Activated CD8-positive, alpha-beta T cell treated with anti-CD3 and anti-CD28 coated beads for 36 hours (primary cell): ENCODE measurements around the gene ZHX3. TPM values are rescaled to one million over a fixed set of nuclear protein-coding genes. Genes with fewer than 3 reads are reported as not detected.

Experiments
- ATAC-seq: fragments of 200-7000 bp; cut with Tn5 transposase; one replicate; pipeline ENCODE4 v1.10.0; 2021; ENCODE audit warnings: mild to moderate bottlenecking, moderate library complexity
- CTCF ChIA-PET: fragments of 350-600 bp; sonication (Branson Sonifier 250); formaldehyde crosslinking; loops from one replicate; lab custom pipeline; 2021; ENCODE audit warnings: antibody characterized with exemption; lab: Charles Lee
- POLR2A ChIA-PET: fragments of 350-600 bp; sonication (Branson Sonifier 250); formaldehyde crosslinking; loops from one replicate; lab custom pipeline; 2021; ENCODE audit warnings: antibody characterized with exemption; lab: Charles Lee
- DNase-seq: peaks from one replicate; pipeline ENCODE4 v3.0.0-alpha.2; 2020
- H3K27ac Mint-ChIP-seq: one replicate; pipeline ENCODE4 v1.8.0; 2021; ENCODE audit warnings: mild to moderate bottlenecking, mixed read lengths
- H3K27me3 Mint-ChIP-seq: one replicate; pipeline ENCODE4 v1.8.0; 2021; ENCODE audit warnings: mixed read lengths
- H3K36me3 Mint-ChIP-seq: one replicate; pipeline ENCODE4 v1.8.0; 2021; ENCODE audit warnings: low read depth, mixed read lengths
- H3K4me1 Mint-ChIP-seq: one replicate; pipeline ENCODE4 v1.8.0; 2021; ENCODE audit warnings: low read depth, mixed read lengths
- H3K4me3 Mint-ChIP-seq: one replicate; pipeline ENCODE4 v1.8.0; 2021; ENCODE audit warnings: mild to moderate bottlenecking, moderate library complexity, mixed read lengths
- H3K9me3 Mint-ChIP-seq: one replicate; pipeline ENCODE4 v1.8.0; 2021; ENCODE audit warnings: mixed read lengths
- intact Hi-C: fragments of 100-400 bp; cut with micrococcal nuclease; formaldehyde crosslinking; loops from one replicate; pipeline ENCODE4 v1.10.0; 2022
- total RNA-seq, 2 experiments: library from RNA; stranded (reverse); gene quantifications; one replicate each; pipeline ENCODE4 v1.2.3, GENCODE V29; 2021
- TF ChIP-seq, protein P1 (sequence below): fragments of 200-600 bp; IDR thresholded peaks from one replicate; pipeline ENCODE4 v1.8.0; 2022; ENCODE audit warnings: antibody characterized with exemption, mild to moderate bottlenecking

The ZHX3 gene
- total RNA-seq, 2 experiments from 2014 or later = 14.1 to 14.2 TPM

DNA sequence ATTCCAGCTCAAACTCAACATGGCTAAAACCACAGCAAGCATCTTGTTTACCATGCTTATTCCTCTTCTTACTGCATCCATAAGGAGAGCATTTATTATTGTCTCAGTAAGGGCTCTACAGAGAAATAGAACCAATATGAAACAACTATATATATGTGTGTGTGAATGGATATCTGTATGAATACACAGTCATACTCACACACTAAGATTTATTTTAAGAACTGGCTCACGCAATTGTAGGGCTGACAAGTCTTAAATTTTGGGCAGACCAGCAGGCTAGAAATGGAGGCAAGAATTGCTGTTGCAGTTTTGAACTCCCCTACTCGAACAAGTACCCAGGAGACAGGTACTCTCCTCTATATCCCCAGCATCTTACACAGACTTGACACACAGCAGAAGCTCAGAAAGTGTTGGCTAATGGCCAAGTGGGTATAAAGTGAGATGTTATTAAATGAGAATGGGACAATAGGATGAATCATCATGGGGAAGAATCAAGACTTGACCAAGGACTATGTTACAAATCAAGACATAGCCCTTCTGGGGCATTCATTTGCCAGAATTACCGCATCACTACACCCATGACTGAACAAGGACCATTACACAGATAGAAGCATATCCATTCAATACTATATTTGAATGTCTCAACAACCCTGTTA is 13.0 kb downstream of the ZHX3 start:
- no peak overlapping the region for H3K27ac Mint-ChIP-seq
- H3K36me3 Mint-ChIP-seq = peaks cover 1% of the 10 kb centered on the region
- no peaks in the 10 kb centered on the region for H3K9me3 Mint-ChIP-seq
- DNase-seq = no peak
- H3K4me3 Mint-ChIP-seq = no peak overlapping the region
- H3K27me3 Mint-ChIP-seq = no peaks in the 10 kb centered on the region
- intact Hi-C loops = no loop called here
- ATAC-seq = no peak
- peaks cover 11% of the 10 kb centered on the region for H3K4me1 Mint-ChIP-seq
- ChIA-PET CTCF (interaction anchor here (0.9 to 1.5 kb wide), 2 partner anchors 16 to 35 kb away, joined by 3 read pairs; no protein-coding TSS in a partner anchor), POLR2A (no interaction called here)
- TF ChIP-seq, protein P1, sequence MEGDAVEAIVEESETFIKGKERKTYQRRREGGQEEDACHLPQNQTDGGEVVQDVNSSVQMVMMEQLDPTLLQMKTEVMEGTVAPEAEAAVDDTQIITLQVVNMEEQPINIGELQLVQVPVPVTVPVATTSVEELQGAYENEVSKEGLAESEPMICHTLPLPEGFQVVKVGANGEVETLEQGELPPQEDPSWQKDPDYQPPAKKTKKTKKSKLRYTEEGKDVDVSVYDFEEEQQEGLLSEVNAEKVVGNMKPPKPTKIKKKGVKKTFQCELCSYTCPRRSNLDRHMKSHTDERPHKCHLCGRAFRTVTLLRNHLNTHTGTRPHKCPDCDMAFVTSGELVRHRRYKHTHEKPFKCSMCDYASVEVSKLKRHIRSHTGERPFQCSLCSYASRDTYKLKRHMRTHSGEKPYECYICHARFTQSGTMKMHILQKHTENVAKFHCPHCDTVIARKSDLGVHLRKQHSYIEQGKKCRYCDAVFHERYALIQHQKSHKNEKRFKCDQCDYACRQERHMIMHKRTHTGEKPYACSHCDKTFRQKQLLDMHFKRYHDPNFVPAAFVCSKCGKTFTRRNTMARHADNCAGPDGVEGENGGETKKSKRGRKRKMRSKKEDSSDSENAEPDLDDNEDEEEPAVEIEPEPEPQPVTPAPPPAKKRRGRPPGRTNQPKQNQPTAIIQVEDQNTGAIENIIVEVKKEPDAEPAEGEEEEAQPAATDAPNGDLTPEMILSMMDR = no peak

DNA sequence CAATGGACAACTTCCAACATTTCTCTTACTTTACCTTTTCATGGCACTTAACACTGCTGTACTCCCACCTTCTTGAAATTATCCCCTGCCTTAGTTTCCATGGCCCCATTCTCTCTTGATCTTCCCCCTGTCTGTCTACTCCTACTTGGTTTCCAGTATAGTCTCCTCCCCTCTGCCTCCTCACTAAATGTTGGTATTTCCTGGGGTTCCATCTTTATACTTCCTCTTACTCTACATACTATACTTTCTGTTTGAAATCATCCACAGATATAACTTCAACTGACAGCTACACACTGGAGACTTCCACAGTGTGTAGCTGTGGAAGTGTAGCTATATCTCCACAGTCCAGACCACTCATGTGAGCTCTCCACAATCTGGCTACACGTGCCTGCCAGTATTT is 13.5 kb downstream of the ZHX3 start:
- H3K36me3 Mint-ChIP-seq = no peaks in the 10 kb centered on the region
- CTCF ChIA-PET = interaction anchor here (0.9 kb wide), 1 partner anchor 35 kb away, joined by 3 read pairs; no protein-coding TSS in a partner anchor
- no peak overlapping the region for H3K27ac Mint-ChIP-seq
- DNase-seq (no peak), ATAC-seq (peak; percentile 34)
- no peak overlapping the region for H3K4me3 Mint-ChIP-seq
- H3K27me3 Mint-ChIP-seq = no peaks in the 10 kb centered on the region
- POLR2A ChIA-PET = interaction anchor here (1.0 kb wide), 1 partner anchor 12 kb away, joined by 3 read pairs; no protein-coding TSS in a partner anchor
- TF ChIP-seq, protein P1 = no peak
- peaks cover 11% of the 10 kb centered on the region for H3K4me1 Mint-ChIP-seq
- intact Hi-C loops = no loop called here
- no peaks in the 10 kb centered on the region for H3K9me3 Mint-ChIP-seq

DNA sequence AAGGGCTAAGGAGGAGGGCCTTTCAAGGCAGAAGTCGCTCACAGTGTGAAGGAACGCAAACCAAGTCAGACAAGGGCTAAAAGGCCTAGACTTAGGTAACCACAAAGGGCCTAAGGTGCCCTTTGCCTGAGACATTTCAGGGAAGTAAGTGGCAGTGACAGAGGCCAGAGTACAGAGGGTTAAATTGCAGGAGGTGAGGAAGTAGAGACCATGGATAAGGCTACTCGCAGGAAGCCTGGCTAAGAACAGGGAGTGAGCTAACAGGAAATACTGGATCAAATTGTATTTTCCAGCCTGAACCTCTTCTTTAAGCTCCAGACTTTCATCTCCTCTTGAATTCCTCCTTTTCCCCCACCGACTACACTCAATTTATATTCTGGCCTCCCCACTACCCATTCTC is 16.6 kb downstream of the ZHX3 start:
- Mint-ChIP-seq H3K4me1 (peaks cover 6% of the 10 kb centered on the region), H3K27me3 (no peaks in the 10 kb centered on the region), H3K4me3 (no peak overlapping the region), H3K27ac (no peak overlapping the region), H3K9me3 (no peaks in the 10 kb centered on the region), H3K36me3 (no peaks in the 10 kb centered on the region)
- CTCF ChIA-PET = no interaction called here
- DNase-seq = no peak
- TF ChIP-seq, protein P1 = no peak
- POLR2A ChIA-PET = no interaction called here
- ATAC-seq = no peak
- intact Hi-C loops = no loop called here

DNA sequence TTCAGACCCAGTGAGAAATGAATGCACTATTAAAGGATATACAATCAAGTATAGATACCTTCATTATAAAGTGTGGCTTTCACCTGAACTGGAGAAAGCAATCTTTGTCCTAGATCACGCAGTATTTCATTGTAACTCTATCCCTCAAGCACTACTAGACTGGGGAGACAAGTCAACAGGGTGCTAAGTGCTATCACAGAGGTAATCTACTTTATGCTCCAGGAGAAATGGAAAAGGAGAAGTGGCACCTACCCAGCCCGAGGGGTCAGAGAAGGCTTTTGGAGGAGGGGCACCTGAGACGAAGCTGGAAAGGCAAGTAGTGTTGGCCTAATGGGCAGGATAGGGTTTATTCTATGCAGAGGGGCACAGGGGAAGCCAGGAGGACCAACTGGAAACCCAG is 17.1 kb downstream of the ZHX3 start:
- CTCF ChIA-PET = no interaction called here
- intact Hi-C loops = no loop called here
- POLR2A ChIA-PET = no interaction called here

DNA sequence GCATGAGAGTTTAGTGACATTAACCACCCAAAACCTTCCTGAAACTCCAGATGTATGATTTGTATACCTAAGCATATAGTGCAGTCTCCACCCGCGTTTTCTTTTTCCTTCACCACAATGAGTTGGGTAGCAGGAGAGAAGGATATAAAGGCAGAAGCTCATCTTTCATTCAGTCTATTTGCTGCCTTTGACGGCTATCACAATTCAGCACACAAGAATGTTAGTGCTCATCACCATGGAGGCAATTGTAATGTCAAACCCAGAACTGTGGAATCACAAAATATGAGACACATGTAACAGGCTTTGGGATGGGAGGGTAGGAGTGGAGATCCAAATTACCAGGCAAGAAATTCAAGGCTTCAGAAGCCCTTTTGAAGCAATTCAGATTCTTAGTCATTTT is 17.6 kb downstream of the ZHX3 start:
- Mint-ChIP-seq H3K4me1 (peaks cover 6% of the 10 kb centered on the region), H3K27me3 (no peaks in the 10 kb centered on the region), H3K36me3 (no peaks in the 10 kb centered on the region), H3K27ac (no peak overlapping the region), H3K4me3 (no peak overlapping the region), H3K9me3 (no peaks in the 10 kb centered on the region)
- intact Hi-C loops = no loop called here
- ATAC-seq = no peak
- CTCF ChIA-PET = no interaction called here
- no peak for DNase-seq
- POLR2A ChIA-PET = no interaction called here
- TF ChIP-seq, protein P1 = no peak

More for the DNA sequence above, 17.1 kb downstream of the ZHX3 start:
- DNase-seq (no peak), ATAC-seq (no peak)
- no peak overlapping the region for H3K27ac Mint-ChIP-seq
- no peaks in the 10 kb centered on the region for H3K27me3 Mint-ChIP-seq
- no peak overlapping the region for H3K4me3 Mint-ChIP-seq
- TF ChIP-seq, protein P1 = no peak
- peaks cover 6% of the 10 kb centered on the region for H3K4me1 Mint-ChIP-seq
- H3K9me3 Mint-ChIP-seq = no peaks in the 10 kb centered on the region
- no peaks in the 10 kb centered on the region for H3K36me3 Mint-ChIP-seq
